Activated CD4-positive, alpha-beta T cell treated with anti-CD3 and anti-CD28 coated beads, Interleukin-2, amount 50 U/mL, for 4 hours (primary cell): ENCODE data around the gene NEK9.

Experiments used
- DNase-seq, 2 experiments: peaks; one replicate each; pipeline ENCODE4 v3.0.0-alpha.2; 2020

Gene NEK9

DNA sequence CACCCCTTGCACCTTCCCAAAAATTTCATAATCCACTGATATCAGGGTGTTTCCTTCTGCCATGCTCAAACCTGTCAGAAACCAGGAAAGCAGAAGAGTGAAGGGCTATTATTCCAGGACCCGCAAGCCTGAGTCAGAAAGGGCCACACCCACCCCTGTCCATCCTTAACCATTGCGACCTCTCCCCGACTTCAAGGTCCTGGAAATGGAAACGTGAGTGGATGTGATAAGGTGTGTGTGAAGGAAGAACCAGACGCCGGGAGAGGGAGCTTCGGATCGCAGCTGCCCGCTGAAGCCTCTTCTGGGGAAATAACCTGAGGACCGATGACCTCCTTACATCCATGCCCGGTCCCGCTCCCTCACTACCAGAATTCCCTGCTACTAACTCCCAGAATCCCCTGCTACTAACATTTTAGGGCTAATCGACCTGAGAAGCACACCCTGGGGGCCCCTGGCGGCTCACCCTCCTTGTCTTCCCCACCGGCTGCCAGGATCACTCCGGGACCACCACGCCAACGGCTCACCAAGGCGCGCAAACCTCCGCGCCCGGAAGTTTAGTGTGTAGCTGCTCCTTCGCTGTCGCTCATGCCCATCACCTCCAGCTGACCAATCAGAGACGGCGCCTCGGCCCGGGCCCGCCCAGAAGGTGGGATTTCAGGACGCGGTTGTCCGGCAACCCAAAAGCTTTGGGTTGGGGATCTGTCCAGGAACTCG, 63.2 kb downstream of the NEK9 start, which contains the start of gene ACYP1:
ACYP1 (minus strand) TSS at position 534 of the 714 bp plus-strand sequence; CDS start at position 63, 471 bp downstream.
- DNase-seq, result peak; percentile 86 to 89

DNA sequence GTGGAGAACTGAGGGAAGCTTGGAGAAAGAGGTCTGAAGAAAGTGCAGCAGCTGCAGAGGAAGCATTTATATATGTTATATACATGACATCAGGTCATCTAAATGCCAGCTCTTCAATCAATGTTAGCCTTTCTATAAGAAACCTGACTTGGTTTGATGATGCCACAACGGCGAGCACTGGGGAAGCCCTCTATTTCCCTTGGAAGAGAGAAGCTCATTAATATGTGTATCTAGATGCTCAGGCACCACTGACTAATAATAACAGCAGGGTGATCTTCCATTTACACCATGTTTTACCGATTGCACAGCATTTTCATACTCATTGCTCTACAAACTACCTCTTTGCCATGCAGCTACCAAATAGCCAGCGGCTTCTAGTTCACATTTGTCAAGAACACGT, 63.8 kb downstream of the NEK9 start:
- DNase-seq, result no peak

DNA sequence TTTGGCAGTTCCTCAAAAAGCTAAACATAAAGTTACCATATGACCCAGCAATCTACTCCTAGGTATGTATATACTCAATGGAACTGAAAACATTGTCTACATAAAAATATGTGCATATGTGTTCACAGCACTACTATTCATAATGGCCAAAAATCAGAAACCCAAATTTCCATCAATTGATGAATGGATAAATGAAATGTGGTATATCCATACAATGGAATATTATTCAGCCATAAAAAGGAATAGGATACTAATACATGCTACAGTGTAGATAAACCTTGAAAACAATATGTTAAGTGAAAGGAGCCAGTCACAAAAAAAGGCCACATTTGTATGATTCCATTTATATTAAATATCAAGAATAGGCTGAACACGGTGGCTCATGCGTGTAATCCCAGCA, 66.4 kb downstream of the NEK9 start:
- no peak for DNase-seq

DNA sequence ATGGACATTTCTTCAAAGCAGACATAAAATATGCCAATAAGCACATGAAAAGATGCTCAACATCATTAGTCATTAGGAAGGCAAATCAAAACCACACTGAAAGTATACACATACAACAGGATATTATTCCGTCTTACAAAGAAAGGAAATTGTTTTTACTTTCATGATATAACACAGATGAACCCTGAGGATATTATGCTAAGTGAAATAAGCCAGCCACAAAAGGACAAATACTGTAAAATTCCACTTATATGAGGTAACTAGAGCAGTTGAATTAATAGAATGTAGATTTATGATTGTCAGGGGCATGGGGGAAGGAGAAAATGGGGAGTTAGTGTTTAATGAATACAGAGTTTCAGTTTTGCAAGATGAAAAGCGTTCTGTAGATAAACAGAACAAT, 67.2 kb downstream of the NEK9 start:
- no peak for DNase-seq

DNA sequence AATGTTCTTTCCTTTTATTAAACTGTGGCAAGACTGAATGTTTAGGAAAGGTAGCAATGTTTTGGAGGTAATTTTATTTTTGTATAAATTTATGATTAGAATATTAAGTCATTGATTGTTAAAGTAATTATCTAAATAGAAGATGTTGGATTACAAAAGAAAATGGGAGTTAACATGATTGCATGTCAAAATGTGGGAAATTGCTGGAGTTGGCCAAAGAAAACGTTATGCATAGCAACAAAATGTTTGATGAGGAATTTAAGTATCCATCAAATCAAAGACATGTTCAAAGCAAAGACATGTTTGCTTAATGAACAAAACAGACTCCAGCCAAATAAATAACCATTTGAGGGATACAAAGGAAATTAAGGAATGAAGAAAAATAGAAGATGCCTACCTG, 72.4 kb downstream of the NEK9 start:
- DNase-seq, result no peak

DNA sequence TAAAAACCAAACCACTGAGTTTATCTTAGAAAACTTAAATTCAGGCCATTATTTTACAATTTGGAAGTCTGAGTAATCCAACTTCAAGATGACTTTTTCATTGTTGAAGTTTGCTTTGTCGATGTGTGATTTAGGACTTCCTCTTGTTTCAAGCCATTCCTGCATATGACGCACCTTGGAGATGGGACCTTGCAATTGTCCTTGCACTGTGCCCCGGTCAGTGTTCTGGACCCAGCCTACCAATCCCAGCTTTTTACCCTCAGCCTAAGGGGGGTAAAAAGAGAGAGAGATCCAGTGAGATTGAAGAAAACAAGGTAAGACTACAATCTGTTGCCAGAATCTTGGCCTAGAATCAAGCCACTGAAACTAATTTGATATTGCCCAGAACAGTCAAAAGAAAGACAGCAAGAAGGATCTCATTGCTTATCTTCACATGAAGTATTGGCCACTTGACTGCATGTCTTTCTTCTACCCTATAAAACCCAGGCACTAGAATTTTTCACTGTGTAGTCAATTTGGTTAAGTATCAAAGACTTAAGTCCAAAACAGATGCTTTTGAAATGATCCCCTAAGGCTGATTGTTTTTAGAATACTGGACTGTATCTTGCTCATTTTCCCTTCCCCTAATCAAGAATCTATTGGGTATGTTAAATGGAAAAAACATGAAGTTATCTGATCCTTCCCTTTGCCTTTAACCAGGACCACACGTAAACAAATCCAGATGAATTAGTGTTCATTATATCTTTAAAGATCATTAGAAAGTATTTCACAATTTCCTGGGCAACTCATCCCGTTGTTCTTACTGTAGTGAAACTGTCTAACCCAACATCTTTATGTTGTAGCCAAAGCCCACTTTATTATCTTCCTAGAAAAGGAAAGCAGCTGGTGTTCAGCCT, 73.2 kb downstream of the NEK9 start:
- DNase-seq, result no peak

DNA sequence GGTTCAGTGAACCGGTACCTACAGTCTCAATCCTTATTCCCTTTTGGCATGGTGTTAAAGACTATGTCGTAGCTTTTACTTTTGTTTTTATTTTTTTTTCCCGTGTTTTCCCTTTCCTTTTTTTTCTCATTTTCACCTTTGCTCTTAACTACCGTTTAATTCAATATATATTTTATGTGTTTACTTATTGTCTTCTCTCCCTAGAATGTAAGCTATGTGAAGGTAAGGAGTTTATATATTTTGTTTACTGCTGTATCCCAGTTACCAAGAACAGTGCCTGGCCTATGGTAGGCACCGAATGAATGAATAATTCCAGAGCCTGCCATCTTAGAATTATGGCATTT, 75.3 kb downstream of the NEK9 start:
- no peak for DNase-seq

DNA sequence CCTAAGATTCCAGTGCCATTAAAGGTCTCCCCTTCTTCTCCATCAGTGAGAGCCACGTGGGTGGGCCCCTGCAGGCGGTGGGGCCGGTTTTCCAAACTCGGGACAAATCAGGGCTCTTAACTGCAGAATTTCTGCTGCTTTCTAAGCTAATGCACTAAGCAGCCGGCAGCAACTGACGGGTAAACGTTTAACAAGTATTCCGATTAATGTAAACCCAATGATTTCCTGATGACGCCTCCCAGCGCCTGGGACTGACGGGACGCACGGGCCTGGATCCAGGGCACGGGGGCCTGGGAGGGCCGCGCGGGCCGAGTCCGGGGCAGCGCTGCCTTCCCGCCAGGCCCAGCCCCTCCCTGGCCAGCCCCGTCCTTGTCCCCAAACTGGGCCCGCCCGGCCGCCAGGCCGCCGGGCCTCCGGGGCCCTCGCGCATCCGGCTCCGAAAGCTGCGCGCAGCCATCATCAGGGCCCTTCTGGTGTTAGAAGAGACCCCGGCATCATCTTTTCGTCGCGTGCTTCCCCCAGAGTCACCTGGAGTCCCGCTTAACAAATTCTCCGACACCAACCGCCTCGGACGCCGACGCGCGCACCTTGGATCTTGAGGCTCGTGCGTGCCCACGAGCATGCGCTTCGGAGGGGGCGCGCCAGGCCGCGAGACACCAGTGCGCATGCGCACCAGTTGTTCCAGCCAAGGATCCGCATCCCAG, 75.8 kb downstream of the NEK9 start, which contains the start of gene MLH3:
MLH3 (minus strand) TSS at position 616 of the 704 bp plus-strand sequence. CDS start 1,812 bp downstream, outside the sequence.
- DNase-seq, result peak; percentile 67 to 73

DNA sequence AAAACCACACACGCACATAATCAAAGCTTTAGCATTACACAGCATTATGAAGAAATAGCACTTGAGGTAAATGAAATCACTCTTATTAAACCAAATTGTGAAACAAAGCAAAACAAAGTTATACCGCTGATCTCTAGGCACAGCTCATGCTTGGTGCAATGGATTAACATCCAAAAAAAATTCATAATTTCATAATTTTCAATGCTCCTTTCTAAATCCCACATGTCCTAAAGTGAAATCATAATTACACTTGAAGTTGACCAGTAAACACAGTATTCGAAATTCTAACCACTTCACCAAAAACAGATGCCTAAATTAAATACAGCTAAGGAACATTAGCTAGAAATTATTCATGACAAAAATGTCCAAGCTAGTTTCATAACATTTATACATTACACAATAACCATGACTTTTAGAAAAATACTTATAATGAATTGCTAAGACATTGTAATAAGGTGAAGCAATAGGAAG, 77.1 kb downstream of the NEK9 start:
- DNase-seq, result no peak

DNA sequence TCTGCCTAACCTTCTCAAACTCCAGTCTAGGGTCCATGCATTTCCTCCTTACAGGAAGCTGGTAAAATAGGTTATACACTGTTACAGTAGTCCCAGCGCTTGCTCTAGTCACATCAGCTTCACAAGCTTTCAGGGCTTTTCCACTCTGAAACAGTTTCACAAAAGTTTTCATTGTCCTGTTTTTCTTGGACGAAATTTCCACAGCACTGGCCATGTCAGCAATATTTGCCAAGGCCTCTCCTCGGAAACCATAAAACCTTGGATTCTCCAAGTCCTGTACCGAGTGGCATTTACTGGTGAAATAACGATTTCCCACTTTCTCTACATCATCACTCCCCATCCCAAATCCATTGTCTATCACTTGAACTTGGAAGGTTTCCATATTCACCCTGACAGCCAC, 77.7 kb downstream of the NEK9 start:
- no peak for DNase-seq

DNA sequence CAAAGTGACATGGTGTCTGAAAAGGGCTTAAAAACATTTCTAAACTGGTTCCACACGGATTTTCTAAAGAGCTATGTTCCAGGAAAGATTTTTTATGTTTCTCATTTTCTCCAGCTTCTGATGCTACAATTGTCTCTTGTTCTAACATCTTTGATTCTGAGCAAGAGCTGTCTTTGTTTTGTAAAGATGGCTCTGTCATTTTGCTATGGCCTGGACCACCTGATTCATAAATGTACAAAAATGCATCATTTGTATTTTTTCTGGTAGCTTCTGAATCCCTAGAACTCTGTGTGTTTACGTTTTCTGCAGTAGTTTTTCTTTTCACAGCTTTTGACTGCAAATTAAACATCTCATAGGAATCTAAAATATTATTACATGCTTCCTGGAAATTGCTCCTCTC, 78.7 kb downstream of the NEK9 start:
- no peak for DNase-seq

DNA sequence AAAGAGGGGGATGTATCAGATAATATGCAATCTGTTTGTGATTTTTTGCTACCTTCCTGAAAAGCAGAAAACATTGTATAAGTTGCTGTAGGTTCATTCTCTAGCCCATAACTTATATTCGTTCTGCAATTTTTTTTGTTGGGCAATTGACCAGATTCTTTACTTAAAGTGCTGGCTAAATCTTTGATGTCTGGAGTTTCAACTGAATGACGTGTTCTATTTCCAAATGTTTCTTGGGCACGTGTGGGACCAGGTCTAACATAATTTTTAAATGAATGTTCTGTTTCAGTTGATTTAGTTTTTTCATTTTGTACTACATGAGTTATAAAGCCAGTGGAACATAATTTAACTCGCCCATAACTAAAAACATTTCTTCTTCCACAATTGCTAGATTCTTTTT, 79.3 kb downstream of the NEK9 start:
- DNase-seq, result no peak

DNA sequence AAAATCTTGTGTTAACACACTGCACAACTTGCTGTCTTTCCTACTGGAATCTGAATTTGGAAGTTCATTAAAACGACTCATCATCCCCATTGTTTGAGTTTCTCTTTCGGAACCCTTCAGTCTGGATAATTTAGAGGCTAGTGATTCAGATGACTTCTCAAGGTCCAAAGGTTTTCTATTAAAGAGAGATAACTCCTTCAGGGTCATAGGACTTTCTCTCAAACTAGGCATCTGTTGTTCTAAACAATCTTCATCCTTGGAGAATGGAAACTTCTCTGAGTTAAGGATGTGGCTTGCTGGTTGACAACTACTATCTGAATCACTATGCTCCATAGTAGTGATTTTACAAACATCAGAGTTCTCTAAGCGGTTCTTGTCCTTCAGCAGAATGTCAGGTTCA, 79.9 kb downstream of the NEK9 start:
- no peak for DNase-seq

DNA sequence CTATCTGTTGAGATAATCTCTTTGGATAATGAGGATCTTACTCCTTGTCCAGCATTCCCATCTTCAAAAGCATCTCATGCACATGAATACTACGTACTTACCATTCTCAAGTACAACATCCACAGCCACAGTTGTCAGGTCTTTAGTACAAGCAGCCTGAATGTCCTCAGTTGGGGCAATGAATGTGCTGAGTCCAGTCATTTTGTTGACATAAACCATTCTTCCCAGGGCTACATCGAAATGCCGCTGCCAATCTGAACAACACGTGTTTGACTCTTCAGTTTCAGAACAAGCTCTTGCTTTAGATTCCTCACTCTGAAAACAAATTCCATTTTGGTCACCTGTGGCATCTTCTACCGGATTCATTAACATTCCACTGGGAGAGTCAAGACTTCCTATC, 80.6 kb downstream of the NEK9 start:
- no peak for DNase-seq

DNA sequence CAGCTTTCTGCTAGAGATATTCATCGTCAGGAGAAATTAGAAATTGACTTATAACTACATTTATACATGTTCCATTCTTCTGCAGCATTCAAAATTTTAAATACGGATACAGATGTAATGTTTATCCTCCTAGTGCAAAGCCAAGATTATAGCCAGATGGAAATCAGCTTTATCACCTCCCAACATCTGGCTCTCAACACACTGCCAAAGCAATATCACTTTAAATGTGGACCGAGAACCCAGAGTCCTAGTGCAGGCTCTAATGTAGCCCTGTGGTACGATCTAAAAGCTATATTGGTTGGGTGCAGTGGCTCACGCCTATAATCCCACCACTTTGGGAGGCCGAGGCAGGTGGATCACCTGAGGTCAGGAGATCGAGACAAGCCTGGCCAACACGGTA, 82.1 kb downstream of the NEK9 start:
- no peak for DNase-seq

DNA sequence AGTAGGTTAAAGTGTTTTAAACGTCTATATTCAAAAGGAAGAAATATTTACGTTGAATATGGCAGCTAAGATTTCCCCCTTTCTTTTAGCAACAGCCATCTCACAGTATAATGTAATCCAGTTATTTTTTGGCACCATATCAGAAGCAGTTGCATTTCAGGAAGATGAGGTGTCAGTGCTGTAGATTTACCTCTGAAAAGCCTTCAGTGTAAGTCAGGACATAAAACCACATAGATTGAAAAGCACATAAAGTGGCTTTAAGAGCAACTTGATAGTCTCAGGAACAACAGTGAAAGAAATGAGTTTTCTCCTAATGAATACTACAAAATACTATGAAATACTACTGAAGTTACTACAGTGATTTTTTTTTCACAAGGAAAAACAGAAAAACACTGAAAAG, 82.5 kb downstream of the NEK9 start:
- DNase-seq, result no peak

DNA sequence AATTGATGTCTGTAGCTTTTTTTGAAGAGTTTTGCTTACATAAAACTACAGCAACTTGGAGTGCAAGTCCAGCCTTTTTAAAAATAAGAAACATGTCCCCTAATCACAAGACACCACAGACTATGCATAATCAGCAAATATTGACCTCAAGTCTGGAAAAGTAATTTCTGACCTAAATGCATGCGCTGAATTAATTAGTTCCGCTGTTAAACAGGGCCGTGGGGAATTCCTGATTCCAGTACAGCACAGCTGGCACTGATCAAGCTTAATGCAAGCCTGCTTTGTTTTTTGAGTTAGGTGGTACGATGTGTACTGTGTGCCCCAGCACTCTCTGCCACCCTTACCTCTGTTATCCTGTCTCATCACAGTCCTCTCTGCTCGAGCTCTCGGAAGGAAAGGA, 84.8 kb downstream of the NEK9 start:
- DNase-seq, result no peak

DNA sequence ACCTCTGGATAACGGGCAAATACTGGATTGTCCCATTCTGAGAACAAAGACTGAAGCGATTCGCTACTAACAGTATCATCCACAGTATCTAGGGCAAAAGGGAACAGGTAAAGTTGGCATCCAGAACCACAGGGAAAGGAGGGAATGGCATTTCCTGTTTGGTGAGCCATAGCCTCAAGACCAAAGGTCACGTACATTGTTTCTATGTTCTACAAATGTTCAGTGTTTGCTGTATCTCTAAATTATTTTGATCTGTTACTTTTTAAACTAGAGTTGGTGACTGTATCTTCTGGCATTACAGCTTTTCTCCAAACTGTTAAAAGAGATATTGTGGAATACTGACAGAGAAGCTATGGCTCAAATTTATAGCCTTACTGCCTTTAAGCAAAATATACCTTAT, 85.2 kb downstream of the NEK9 start:
- DNase-seq, result no peak

DNA sequence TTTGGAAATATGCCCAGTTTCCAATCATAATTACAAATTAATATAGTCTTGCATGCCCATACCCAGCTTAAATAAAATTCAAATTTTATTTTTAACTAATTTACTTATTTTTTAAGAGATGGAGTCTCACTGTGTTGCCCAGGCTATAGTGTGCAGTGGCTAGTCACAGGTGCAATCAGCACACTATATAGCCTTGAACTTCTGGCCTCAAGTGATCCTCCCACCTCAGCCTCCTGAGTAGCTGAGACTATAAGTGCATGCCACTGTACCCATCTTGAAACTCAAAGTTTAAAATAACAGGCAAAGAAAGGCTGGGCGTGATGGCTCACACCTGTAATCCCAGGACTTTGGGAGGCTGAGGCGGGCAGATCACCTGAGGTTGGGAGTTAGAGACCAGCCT, 85.9 kb downstream of the NEK9 start:
- DNase-seq, result no peak

DNA sequence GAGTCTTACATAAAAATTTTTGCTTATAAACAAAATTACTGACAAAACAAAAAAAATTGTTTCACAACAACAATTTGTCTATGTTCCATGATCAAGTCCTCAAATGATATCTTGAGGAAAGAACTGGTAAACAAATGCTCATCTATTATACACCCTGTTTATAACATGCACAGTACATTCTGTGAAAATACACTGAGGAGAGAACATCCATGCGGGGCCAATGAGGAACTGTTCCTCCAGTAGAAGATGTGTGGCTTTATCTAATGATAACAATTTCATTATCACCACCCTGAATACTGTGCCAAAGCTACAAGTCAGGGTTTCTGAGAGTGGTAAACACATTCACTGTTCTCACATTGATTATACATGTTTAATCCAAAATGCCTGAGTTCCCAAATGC, 86.3 kb downstream of the NEK9 start:
- DNase-seq, result no peak

DNA sequence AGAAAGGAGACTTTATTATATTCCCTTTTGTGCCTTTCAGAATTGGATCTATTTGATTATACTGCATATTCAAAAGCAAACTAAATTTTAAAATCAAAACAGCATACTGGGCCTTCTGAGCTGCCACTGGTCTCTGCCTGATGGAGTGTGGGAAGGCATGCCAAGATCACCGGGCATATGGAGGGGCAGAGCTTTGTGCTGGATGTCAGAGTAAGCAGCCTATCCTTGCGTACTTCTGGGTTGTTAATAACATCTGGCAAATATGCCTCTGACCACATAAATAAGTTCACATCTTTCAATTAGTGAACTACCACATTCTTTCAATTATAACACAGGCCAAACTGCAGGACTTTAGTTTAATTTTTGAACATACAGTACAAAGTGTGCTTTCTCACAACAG, 93.9 kb downstream of the NEK9 start:
- no peak for DNase-seq

DNA sequence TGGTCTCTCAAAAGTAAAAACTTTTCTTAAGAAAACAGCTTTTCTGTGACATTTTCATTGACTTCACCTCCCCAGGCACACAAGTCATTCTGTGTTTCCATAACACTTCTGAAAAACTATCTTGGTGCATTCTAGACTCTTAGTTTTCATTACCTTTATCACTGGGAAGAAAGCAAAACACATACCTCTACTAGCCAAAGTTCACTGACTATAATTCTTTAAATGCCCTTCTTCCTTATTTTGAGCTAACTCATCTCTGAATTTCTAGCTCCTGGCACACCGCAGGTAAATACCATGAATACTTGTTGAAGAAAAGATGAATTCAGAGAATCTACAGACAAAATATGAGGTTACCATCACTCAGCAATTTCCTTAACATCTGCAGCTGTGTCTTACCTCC, 96.7 kb downstream of the NEK9 start:
- DNase-seq, result no peak
